OCI-LY3 (cell line): ENCODE data around the gene ERC1.

ENCODE experiments used
- CTCF ChIP-seq: fragments of 200-600, 300-600 bp; sonication (generic); IDR thresholded peaks from 2 replicates; pipeline ENCODE4 v1.5.1; 2014; ENCODE audit warnings: antibody characterized with exemption, low read length, low read depth
- EZH2phosphoT487 ChIP-seq: fragments of 200-600 bp; shearing (Covaris generic); IDR thresholded peaks from 2 replicates; pipeline ENCODE4 v1.6.1; 2018; ENCODE audit warnings: antibody characterized with exemption, mixed run types, low read depth

DNA sequence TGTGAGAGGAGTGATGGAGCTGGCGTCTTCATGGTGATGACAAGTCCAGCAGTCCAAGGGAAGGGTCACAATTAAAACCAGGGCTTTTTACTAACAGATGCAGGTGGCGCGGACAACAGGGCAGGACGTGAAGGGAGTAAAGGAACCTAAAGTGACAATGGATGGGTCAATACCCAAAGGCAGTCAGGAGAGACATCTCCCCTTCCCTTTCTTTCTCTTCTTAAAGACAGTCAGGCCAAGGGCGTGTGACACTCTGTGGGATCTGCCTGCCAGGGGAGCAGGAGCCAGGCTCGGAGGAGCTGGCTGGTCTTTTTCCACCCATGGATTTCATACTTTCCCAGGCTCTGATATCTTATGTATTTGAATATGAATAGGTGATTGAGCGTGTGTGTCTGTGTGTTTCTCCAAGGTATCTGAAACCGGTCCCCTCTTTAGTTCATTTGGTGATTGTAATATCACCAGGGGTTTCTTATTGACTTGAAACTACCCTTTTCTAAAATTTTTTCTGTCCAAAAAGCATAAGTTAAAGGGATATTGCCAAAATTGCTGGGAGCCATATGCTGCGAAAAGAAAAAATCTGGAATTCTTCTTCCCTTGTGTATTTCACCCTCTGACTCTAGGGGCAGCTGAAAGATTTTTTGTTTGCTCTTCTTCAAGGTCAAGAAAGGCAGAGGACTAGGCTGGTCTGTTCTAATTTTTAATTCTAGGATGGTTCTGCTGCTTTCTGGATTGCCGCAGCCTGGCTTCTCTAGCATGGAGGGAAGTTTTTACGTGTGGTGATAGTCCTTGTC is 541.5 kb downstream of the ERC1 start:
- TF ChIP-seq CTCF (no peak), EZH2phosphoT487 (no peak)
